GM19395 (cell line): ENCODE measurements around the gene SNX9.
A peak's percentile ranks its signal among the peaks of the same experiment; 100 is the strongest.

Experiments used
- ATAC-seq: cut with Tn5 transposase; IDR thresholded peaks from one replicate; pipeline ENCODE4 v1.9.1; 2021; ENCODE audit warnings: mild to moderate bottlenecking, moderate library complexity; ENCODE audit not compliant: unreplicated experiment

Gene SNX9

DNA sequence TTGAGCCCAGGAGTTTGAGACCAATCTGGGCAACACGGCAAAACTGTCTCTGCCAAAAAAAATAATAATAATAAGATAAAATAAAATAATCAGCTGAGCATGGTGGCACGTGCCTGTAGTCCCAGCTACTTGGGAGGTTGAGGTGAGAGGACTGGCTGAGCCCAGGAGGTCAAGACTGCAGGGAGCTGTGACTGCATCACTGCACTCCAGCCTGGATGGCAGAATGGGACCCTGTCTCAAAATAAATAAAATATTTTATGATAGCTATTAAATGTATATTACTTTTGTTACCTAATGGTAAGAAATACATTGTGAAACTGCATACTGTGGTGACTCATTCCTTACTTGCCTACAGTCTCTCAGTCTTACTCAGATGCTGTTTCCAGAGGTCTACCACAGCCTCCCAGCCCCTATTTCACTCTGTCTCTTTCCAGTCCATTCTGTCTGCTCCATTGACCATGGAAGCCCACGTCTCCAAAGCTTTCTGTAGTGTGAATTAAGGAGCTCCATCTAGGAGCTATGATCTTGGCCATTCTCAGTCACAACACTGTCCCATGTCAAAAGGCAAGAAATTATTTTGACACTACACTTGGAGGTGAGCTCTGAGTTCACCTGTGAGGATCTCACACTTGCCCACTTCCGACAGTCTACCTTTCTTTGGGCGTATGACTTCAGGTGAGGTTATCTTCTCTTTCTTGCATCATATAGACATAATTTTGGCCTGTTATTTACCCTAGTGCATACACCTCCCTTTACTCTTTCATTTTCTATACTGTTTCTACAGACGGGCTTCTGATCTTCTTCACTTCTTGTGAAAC, 22.4 kb upstream of the SNX9 start:
- ATAC-seq: peak; percentile 98

- no peak for ATAC-seq
Observed at GRCh38 chr6:157804448-157805327, 18.4 kb upstream of the SNX9 start.

DNA sequence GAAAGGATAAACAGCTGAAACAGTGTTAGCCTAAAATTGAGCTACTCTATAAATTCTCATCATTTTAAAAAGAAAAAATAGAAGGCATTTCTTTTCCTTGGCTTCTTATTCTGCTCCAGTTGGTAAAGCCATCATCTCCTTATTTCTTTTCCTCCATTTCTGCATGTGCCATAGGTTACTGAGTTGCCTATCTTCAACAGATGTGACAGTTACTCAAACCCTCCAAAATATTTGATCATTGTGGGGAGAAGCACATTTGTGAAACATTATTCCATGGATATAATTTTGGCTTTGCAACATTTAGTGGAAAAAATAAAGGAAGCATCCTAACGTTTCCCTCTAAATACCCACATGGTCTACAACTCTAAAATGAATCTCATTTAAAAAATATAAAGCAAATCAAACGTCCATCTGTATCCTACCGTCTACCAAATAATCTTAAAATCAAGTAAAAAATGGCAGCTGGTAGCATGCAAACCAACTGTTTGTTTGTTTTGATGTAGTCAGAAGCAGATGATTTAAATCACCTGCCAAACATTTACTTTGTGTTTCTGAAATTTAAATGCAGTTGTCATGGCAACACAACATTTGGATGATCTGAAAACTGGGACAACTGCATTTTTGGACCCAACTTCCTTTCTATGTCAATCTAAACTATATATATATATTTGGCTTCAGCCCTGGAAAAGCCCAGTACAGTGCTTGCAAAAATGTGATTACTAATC, 16.8 kb upstream of the SNX9 start:
- ATAC-seq: no peak

DNA sequence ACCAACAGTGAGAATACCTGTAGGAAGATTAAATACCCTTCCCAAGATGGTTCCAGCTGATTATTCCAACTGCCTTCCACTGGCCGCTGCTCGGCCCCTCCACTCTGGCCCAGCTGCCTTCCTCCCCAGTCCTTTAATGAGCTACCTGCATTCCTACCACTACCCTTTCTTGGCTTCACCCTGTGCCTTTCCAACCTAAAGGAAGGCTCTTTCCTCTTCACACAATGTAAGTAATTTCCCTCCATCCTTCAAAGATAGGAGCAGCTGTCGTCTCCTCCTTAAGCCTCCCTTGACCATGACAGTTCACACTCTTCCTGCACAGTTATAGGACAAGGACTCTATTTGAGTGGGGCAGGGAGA, 16.2 kb upstream of the SNX9 start:
- ATAC-seq: no peak

GRCh38 chr6:157808405-157808950, 14.6 kb upstream of the SNX9 start:
- no peak for ATAC-seq

DNA sequence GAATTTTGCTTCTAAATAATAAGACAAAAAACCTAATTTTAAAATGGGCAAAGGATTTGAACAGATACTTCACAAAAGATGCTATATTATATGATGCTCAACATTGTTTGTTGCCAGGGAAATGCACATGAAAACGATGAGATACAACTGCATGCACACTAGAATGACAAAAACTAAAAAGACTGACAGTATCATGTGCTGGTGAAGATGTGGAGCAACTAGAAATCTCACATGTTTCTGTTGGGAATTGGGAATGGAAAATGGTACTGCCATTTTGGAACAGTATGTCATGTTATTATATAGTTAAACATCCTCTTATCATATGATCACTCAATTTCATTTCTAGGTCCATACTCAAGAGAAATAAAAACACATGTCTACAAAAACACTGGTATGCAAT, 13.4 kb upstream of the SNX9 start:
- ATAC-seq: no peak

DNA sequence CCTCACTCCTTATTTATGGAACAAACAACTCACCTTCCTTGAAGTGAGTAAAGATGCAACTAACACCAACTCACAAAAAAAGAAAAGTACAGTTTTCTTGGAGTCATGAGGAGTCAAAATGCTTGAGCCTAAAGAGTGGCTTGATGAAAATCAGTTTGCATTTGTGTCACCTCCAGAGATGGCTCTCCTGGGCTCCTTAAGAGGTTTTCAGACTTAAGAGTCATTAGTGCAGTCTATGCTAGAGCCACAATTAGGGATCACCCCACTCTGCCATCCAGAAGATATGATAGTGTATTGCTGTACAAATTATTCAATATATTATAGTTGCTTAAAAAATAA, 11.9 kb upstream of the SNX9 start:
- no peak for ATAC-seq

DNA sequence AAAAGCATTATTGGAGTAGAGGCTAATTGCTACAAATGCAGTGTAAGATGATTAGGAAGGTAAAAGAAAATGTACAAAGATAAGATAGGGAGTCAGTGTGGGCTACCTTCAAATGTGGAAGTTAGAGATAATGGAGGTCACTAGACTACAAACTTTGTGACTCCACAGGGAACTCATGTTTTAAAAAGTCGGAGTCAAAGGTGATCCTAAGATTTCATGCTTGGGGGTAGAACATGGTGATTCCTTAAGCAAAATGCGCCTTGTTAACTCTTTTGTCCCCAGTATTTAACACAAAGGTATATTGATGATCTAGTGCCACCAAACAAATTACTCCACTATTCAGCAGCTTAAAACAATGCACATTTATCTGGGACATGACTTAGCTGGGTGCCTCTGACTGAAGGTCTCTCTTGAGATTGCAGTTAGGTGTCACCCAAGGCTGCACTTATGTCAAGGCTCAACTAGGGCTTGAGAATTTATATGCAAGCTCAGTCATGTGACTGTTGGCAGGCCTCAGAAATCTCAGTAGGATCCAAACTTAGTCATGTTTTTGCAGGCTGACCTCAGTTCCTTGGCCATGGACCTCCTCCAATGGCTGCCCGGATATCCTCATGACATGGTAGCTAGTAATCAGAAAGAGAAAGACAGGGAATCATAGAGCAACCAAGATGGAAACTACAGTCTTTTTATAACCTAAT, 11.4 kb upstream of the SNX9 start:
- no peak for ATAC-seq

- no peak for ATAC-seq
Observed at GRCh38 chr6:157812425-157813171, 10.4 kb upstream of the SNX9 start.

DNA sequence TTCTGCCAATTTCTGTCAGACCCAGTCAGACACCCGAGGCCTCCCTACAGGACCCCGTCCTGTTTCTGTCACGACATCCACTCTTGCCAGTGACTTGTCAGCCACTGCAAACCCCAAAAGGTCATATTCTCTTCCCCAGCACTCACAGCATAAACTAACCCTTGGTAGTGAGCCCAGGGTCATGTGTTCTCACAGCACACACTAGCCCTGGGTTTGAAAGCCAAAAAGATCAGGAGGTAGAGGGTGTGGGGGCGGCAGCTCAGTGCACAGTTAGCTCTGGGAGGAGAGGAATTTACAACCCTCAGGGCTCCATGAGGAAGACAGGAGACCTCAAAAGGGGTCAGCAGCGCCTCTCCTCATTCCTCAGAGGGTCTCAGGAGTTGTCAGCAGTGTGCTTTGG, 9.9 kb upstream of the SNX9 start:
- no peak for ATAC-seq

DNA sequence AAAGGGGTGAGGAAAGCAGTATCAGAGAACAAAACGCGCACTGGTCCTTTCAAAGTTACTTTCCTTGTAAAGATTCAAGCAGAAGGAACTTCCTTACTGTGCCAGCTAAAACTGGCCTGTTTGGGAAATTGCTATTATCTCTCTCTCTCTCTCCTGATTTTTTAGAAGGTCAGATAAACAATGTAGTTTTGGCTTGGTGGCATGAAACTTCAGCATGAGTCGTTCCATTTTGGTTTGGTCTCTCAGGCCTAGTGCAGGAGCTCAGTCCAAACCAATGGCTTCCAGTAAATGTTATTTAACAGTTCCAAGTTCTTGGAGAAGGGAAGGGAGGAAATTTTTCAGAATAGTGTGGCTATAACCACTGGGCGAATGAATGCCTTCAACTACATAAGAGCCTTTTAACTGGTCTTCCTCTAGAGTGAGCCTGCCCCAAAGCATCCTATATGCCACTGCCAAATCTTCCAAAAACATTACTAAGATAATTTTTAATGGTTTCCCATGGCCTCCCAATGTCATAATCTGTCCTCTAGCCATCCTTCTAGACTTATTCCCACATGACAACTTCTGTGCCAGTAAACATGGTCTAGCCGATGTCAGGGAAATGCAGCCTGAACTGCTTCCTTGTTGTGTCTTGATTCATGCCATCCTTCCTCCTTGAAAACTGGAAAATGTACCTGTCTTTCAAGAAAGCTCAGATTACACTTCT, 9.1 kb upstream of the SNX9 start:
- no peak for ATAC-seq

GRCh38 chr6:157814883-157815282, 8.2 kb upstream of the SNX9 start:
- ATAC-seq: peak; percentile 69

DNA sequence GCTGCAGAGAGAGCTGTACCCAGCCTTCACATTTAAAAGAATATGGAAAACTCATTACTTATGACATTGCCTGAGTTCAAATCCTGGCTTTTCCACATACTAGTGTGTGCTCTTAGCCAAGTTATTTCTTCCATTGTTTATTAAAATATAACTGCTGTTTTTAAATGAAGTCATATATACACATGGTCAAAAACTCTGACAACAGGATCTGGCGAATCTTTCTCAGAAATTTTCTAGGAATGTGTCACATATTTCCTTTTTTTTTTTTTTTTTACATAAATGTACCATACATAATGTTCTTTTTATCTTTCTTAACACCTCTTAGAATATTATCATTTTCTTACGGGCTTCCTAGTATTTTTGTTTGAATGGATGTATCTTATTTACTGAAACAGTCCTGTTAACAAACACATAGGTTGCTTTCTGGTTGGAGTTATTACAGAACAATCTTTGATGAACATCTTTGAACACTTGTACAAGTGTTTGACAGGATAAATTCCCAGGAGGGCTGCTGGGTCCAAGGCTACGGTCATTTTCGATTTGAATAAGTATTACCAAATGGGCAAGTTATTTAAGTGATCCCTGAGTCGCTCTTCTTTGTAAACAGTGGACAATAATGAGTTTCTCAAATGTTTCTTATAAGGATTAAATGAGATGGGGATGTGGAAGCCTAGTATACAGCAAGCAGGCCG, 1.6 kb upstream of the SNX9 start:
- ATAC-seq: no peak

DNA sequence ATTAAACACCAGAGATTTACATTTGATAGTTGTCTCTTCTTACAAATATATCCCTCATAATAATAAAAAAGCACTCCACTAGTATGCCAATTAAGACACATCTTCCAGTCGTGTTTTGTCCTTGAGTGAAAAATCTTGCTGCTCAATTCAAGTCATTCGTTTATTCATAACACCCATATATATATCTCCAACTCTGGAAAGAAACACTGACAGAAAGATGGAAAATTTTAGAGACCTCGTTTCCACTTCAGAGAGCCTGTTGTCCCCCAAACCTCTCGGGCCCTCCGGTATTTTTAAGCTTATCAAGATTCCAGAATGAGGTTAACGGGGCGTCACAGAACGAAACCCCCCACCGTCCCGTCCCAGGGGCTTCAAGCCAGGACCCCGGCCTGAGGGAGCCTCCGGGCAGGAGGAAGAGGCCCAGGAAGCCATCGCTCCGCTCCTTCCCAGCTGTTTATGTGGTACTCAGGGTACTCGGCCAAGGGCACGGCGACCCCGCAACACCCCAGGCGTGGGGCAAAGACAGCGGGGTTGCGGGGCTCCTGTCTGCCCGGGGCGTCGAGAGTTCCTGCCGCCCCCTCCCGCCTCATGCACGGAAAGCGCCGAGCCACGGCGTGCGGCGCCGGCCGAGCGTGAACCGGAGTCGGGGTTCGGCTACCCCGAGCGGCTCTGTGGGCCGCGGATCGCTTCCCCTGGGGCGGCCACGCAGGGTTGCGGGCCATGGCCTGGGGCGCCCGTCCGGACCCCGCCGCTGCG, 623 bp upstream of the SNX9 start:
- peak; percentile 18 for ATAC-seq

DNA sequence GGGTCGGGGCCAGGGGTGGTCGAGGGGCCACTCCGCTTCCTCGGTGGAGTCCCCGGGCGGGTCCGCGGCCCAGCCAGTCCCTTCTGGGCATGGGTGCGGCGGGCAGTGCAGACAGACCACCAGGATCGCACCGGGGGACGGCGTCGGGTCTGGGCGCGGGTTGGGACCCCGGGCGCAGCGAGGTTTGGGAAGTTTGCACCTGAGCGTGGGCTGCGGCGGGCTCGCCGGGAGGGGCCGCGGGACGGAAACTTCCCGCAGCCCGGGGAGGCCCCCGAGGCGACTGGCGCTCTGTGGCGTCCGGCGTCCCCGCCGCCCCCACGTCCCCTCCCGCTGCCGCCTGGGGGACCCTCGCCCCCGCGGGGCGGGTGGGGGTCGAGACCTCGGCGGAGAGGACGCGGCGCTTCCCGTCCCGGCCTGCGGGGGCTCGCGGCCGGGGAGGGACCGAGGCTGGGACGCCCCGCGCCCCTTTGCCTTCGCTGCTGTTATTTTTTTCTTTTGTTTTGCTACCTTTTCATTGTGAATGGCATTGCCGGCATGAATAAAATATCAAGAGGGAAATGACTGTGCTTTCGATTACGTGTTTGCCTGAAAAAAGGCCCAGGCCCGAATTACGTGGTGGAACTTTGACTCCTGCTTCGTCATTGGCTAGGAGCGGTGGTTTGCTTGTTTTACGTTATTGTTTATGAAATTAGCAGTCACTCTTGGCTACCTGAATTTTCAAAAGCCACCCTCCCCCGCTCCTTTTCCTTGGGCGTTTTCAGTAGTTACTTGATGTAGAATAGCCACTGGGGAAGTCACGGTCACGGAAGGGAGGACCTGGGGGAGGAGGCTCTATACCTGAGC, 703 bp downstream of the SNX9 start:
- peak; percentile 64 for ATAC-seq

DNA sequence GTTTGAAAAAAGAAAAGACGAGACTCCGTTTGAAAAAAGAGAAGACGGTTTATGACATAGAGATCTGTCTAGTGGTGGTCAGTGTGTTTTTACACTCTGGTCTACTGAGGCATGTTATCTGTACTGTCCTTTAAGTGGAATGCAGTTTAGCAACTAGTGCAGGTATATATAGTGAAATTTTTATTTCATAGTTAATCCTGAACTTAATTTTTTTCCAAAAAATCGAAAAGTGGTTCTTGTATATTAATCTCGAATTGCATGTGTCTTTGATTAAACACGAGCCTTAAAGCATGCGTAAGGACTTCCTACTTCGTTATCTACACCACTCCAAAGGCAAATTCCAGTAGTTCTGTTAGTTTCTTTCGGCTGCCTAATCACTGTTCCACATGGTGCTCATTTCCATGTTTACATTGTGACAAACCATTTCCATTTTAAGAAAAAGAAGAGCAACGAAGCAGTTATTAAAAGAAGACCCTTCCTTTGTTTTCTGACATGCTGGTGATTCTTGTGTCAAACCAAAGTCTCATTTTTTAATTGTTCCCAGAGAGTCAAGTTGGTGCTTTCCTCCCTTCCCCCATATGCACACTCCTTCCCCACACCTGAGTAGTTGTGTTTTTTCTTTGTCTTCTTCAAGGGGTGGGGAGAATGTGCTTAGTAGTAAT, 2.3 kb downstream of the SNX9 start:
- ATAC-seq: no peak
